Subcutaneous abdominal adipose tissue (tissue), 5 donors: Measurements from ENCODE around the gene FAM200B.

ENCODE experiments used
- H3K27ac ChIP-seq: one replicate; pipeline ENCODE4 v1.7.0; 2013; ENCODE audit warnings: low read depth, mild to moderate bottlenecking, inconsistent platforms, low read length, moderate library complexity
- H3K27me3 ChIP-seq, 5 donors: one replicate each; pipeline ENCODE4 v1.7.0; 2013; ENCODE audit warnings: low read length in 5 of 5, inconsistent platforms in 1 of 5; ENCODE audit not compliant: control insufficient read depth in 5 of 5, insufficient read depth in 4 of 5
- H3K36me3 ChIP-seq, 5 donors: one replicate each; pipeline ENCODE4 v1.7.0; 2013; ENCODE audit warnings: low read length in 5 of 5; ENCODE audit not compliant: control insufficient read depth in 5 of 5, insufficient read depth in 5 of 5
- H3K4me1 ChIP-seq, 5 donors: one replicate each; pipeline ENCODE4 v1.7.0; 2013; ENCODE audit warnings: low read length in 5 of 5, mild to moderate bottlenecking in 3 of 5, moderate library complexity in 1 of 5; ENCODE audit not compliant: control insufficient read depth in 5 of 5, insufficient read depth in 5 of 5
- H3K4me3 ChIP-seq, 5 donors: one replicate each; pipeline ENCODE4 v1.7.0; 2013; ENCODE audit warnings: low read length in 5 of 5, low read depth in 1 of 5
- H3K9ac ChIP-seq, 5 donors: one replicate each; pipeline ENCODE4 v1.7.0; 2013; ENCODE audit warnings: low read length in 5 of 5, mild to moderate bottlenecking in 4 of 5, moderate library complexity in 3 of 5
- H3K9me3 ChIP-seq, 5 donors: one replicate each; pipeline ENCODE4 v1.7.0; 2013; ENCODE audit warnings: low read length in 5 of 5; ENCODE audit not compliant: control insufficient read depth in 5 of 5
- donor health status: healthy.
- donor health status: healthy.
- donor health status: healthy.
- donor health status: healthy.
- donor health status: healthy.

The FAM200B gene

GRCh38 chr4:15653864-15654592, 27.6 kb upstream of the FAM200B start:
- peak overlapping the region; percentile 99 for H3K27ac ChIP-seq
- H3K4me1 ChIP-seq, result peaks cover 5 to 72% (median 54%) of the 10 kb centered on the region in 5 donors
- H3K9me3 ChIP-seq, result no peaks in the 10 kb centered on the region
- H3K4me3 ChIP-seq, result peak overlapping the region; percentile 74 to 94 (median 86)
- no peaks in the 10 kb centered on the region for H3K36me3 ChIP-seq
- peak overlapping the region; percentile 87 to 93 (median 91) for H3K9ac ChIP-seq
- no peaks in the 10 kb centered on the region for H3K27me3 ChIP-seq

GRCh38 chr4:15654593-15655222, 26.9 kb upstream of the FAM200B start:
- Histone ChIP-seq H3K9me3 (no peaks in the 10 kb centered on the region), H3K27ac (peak overlapping the region; percentile 99), H3K4me1 (peaks cover 5 to 73% (median 59%) of the 10 kb centered on the region in 5 donors), H3K27me3 (no peaks in the 10 kb centered on the region), H3K9ac (peak overlapping the region; percentile 87 to 93 (median 91)), H3K4me3 (peak overlapping the region; percentile 74 to 94 (median 86)), H3K36me3 (no peaks in the 10 kb centered on the region)

GRCh38 chr4:15655223-15656037, 26.2 kb upstream of the FAM200B start, which contains the start of gene FBXL5:
TSS of gene FBXL5 (minus strand) at chr4:15655357. CDS start at chr4:15655287, 70 bp downstream.
- Histone ChIP-seq H3K9me3 (no peaks in the 10 kb centered on the region), H3K27me3 (no peaks in the 10 kb centered on the region), H3K4me1 (peaks cover 5 to 75% (median 59%) of the 10 kb centered on the region in 5 donors), H3K4me3 (peak within 1 kb of the TSS; percentile 74 to 94 (median 86)), H3K9ac (peak within 1 kb of the TSS; percentile 87 to 98 (median 96)), H3K27ac (peak within 1 kb of the TSS; percentile 99), H3K36me3 (no peaks in the 10 kb centered on the region)

GRCh38 chr4:15656038-15656470, 25.6 kb upstream of the FAM200B start:
- peak overlapping the region; percentile 78 to 98 (median 96) for H3K9ac ChIP-seq
- H3K4me3 ChIP-seq, result peak overlapping the region; percentile 68 to 90 (median 74)
- H3K27me3 ChIP-seq, result no peaks in the 10 kb centered on the region
- H3K9me3 ChIP-seq, result no peaks in the 10 kb centered on the region
- no peaks in the 10 kb centered on the region for H3K36me3 ChIP-seq
- peaks cover 5 to 71% (median 55%) of the 10 kb centered on the region in 5 donors for H3K4me1 ChIP-seq
- H3K27ac ChIP-seq, result peak overlapping the region; percentile 99

- Histone ChIP-seq H3K4me3 (no peak overlapping the region), H3K27ac (peak overlapping the region; percentile 99), H3K4me1 (peaks cover 5 to 58% (median 41%) of the 10 kb centered on the region in 5 donors), H3K36me3 (no peaks in the 10 kb centered on the region), H3K9me3 (no peaks in the 10 kb centered on the region), H3K9ac (peak overlapping the region in 3 of 5 donors; percentile 1 to 17 (median 14)), H3K27me3 (no peaks in the 10 kb centered on the region)
These were observed 24.3 kb upstream of the FAM200B start for GRCh38 chr4:15657366-15657765.

- Histone ChIP-seq H3K27me3 (no peaks in the 10 kb centered on the region), H3K9me3 (no peaks in the 10 kb centered on the region), H3K4me3 (no peak overlapping the region), H3K4me1 (peaks cover 5 to 49% (median 33%) of the 10 kb centered on the region in 5 donors), H3K27ac (peak overlapping the region; percentile 99), H3K9ac (peak overlapping the region in 1 of 5 donors; percentile 73), H3K36me3 (no peaks in the 10 kb centered on the region)
These were observed 23.4 kb upstream of the FAM200B start for GRCh38 chr4:15658136-15658770.

- peak overlapping the region; percentile 99 for H3K27ac ChIP-seq
- H3K4me1 ChIP-seq, result peaks cover under 1 to 44% (median 27%) of the 10 kb centered on the region in 5 donors
- peak overlapping the region in 1 of 5 donors; percentile 73 for H3K9ac ChIP-seq
- no peaks in the 10 kb centered on the region for H3K9me3 ChIP-seq
- no peaks in the 10 kb centered on the region for H3K36me3 ChIP-seq
- H3K27me3 ChIP-seq, result no peaks in the 10 kb centered on the region
- H3K4me3 ChIP-seq, result no peak overlapping the region
These were observed 22.8 kb upstream of the FAM200B start for GRCh38 chr4:15658781-15659180.

- Histone ChIP-seq H3K9ac (peak overlapping the region in 3 of 5 donors; percentile 33 to 73 (median 49)), H3K27ac (peak overlapping the region; percentile 99), H3K36me3 (no peaks in the 10 kb centered on the region)
These were observed 21.7 kb upstream of the FAM200B start for GRCh38 chr4:15659768-15660570.

More at GRCh38 chr4:15659768-15660570, 21.7 kb upstream of the FAM200B start:
- Histone ChIP-seq H3K4me1 (peaks cover 0 to 39% (median 20%) of the 10 kb centered on the region in 5 donors), H3K27me3 (no peaks in the 10 kb centered on the region), H3K9me3 (no peaks in the 10 kb centered on the region), H3K4me3 (no peak overlapping the region)
